Stimulated activated CD4-positive, alpha-beta T cell treated with anti-CD3 and anti-CD28 coated beads, TNF-alpha, amount 100 ng/mL, for 48 hours (primary cell): ENCODE data around the gene CHN2.

Source experiments
- DNase-seq, 3 donors: peaks; one replicate each; pipeline ENCODE4 v3.0.0-alpha.2; 2020; ENCODE audit warnings: low read depth in 3 of 3

The CHN2 gene

DNA sequence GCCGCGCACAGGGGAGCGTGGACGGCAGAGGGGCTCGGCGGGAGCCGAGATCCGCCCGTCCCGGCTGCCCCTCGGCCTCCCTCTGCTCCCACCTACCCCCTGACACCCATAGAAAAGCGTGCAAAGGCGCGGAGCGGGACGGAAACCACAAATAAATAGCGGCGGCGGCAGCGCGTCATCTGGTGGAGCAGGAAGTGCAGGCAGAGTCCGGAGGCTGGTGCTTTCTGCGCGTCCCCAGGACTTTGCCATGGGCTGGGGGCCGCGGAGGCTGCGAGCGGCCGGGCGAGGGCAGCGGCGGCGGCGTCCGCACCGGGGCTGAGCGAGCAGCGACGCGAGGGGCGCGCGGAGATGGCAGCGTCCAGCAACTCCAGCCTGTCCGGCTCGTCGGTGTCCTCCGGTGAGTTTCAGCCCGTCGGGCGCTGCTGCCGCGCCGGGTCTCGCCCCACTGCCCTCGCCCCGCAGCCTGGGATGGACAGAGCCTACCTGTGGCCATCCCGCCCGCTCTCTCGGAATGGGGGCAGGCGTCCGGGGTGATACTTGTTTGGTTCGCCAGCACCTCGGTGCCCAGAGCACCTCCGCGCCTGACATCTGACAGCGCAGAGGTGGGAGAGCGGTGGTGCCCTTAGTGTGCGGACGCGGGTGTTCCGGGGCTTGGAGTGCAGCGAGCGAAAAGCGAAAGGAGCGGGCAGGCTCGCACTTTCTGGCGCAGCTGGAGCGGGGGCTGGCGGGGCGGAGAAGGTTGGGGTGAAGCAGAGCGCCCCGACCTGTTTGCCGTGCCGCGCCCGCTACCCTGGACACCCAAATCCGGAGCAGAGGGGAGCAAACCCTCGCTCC, at the start of gene CHN2:
Gene CHN2, plus strand, starts transcription at position 182 of the 834 bp plus-strand sequence.
- no peak for DNase-seq

DNA sequence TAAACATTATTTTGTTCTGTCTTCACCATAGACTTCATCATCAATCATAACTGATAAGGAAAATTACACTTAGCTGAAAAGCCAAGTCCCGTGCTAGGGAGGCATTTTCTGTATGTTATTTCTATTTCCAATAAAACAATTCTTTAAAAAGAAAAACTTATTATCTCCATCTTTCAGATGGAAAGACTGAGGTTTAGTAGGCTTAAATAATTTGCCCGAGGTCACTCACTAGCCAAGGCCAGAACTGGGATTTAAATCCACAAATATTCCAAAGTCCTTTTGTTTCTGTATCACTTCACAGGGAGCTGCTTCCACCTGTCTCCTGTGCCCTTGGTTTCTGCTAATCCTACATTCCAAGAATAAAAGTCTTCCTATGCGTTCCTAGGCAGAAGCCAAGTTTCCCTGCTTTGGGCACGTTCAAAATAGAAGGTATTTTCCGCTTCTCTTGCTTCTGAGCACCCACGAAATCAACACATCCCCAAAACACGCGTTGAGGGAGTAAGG, 49.0 kb upstream of the CHN2 start:
- DNase-seq = no peak

DNA sequence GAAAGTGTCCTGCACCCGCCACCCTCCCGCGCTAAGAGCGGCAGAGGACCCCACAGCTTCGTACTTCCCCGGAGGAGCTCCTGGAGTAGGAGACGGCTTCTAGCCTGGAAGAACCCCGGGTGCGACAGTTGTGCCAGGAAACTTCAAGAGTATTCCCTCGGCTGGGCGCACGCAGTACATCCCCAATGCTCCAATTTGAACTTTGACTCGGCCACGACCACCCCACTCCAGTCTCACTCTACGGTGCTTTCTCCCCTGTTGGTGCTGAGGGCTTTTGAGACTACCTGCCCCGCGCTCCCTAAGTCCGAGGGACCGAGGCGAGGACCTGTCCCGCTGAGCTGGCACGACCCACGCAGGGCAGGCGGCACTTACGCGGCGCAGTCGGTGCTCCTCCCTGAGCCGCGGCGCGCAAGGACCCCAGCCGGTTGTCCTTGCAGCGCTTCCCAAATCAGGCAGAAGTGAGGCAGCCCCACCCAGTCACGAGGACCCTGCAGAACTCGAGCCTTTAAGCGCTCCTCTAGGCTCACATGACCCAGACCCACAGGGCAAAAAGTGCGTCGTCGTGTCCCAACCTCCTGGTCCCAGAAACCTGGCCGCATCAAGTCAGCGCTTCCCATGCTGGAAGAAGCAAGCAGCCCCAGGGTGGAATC, 48.4 kb upstream of the CHN2 start, which contains the start of gene CPVL:
Gene CPVL, minus strand, starts transcription at position 481 of the 650 bp plus-strand sequence. CDS start 25,476 bp downstream, outside the sequence.
- DNase-seq = no peak

- no peak for DNase-seq
Measured at GRCh38 chr7:29146888-29147609, 47.5 kb upstream of the CHN2 start.

DNA sequence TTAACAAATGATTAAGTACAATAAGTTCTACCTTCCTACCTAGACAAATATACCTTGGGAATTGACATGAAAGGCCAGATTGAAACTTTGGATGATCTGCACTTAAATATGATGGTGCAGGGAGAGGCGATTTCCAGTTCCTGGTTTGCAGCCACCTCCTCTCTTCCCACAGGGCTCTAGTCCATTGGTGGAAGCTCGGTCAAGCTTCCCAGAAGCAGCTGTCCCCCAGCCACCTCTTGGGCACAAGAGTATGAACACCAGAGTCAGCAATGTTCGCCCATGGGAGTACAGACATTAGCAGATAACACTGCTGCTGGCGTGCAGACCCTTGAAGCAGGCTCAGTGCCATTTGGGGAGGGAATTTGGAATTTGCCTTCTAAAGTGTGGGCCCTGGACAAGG, 46.8 kb upstream of the CHN2 start:
- DNase-seq = no peak

- no peak for DNase-seq
Measured at GRCh38 chr7:29149036-29149435, 45.5 kb upstream of the CHN2 start.

DNA sequence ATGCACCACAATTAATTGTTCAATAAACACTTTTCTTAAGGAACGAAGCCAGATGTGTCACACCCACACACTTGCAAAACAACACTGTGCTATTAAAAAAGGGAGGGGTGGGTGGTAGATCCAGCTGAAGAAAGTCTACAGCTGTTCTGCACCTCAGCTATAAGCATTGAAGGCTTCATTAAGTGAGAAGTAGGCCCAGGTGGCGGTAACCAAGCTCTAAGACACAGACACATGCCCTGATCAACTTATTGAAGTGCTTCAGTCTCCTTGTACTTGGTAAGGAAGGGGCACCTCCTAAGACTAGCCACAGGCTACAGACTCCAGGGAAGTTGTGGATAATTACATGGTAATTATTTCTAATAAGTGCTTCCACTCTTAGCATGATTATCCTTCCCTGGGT, 43.7 kb upstream of the CHN2 start:
- no peak for DNase-seq

DNA sequence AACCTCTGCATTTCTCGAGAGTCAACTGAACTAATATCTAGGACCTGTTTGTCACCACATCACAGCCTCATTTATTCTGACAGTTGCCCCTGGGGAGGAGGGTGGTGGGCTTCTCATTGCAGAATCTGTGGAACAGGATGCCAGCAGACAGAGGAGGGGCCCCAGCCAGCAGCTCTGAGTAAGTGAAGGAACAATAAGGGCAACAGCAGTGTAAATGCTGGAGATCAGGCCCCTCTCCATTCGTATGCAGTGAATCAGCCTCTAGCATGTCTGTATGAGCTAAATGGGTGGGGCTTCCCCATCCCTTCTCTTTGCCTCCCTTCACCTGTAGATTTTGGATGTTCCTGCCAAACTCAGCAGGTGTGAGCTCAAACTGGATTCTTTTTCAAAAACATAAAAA, 40.5 kb upstream of the CHN2 start:
- DNase-seq = no peak

GRCh38 chr7:29156907-29157452, 37.6 kb upstream of the CHN2 start:
- no peak for DNase-seq

- no peak for DNase-seq
Measured at GRCh38 chr7:29158795-29159423, 35.7 kb upstream of the CHN2 start.

DNA sequence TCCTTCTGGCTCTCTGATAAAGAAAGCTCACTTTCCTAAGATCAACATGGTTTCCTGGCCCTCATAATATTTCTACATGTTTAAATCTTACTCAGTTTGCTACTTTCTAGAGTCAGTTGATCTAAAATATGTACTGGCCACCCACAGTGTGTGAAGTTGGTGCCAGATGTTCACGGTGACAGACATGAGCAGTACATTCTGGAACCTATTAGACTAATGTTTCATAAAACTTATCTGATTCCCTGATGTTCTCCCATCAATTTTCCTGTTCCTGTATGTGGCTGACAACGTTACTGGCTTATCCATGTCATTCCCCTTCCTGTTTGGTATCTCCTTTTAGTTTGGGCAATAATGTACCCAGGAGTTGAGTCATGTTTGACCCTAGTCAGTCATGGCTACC, 34.5 kb upstream of the CHN2 start:
- DNase-seq = no peak

DNA sequence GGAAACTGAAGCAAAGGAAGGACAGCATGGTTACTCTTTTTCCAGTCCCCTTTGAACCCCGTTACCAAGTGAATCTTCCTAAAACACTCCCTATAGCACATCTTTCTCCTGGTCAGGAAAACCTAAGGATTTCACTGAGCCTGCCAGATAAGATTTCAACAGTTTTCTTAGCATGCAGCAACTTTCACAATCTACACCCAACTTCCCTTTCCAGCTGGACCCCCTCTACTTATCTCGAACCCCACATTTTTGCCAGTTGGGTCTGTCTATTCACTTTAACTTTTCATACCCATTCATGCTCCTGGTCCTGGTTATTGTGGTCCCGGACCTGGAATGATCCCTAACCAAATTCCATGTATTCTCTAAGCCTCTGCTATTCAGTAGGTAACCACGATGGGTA, 33.3 kb upstream of the CHN2 start:
- DNase-seq = no peak

GRCh38 chr7:29162577-29162976, 32.0 kb upstream of the CHN2 start:
- no peak for DNase-seq

DNA sequence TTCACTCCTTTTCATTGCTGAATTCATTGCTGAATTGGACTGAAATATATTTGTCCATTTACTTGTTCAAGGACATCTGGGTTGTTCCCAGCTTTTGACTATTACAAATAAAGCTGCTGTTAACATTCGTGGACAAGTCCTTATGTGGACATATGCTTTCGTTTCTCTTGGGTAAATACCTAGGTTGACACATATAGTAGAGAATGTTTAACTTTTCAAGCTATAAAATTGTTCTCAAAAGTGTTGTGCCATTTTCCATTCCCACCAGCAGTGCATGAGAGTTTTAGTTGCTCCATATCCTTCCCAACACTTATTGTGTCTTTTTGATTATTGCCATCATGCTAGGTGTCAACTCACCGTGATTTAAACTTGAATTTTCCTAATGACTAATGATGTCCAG, 30.7 kb upstream of the CHN2 start:
- no peak for DNase-seq

- DNase-seq = no peak
Measured at GRCh38 chr7:29167721-29168120, 26.9 kb upstream of the CHN2 start.

- DNase-seq = no peak
Measured at GRCh38 chr7:29170781-29171180, 23.8 kb upstream of the CHN2 start.

DNA sequence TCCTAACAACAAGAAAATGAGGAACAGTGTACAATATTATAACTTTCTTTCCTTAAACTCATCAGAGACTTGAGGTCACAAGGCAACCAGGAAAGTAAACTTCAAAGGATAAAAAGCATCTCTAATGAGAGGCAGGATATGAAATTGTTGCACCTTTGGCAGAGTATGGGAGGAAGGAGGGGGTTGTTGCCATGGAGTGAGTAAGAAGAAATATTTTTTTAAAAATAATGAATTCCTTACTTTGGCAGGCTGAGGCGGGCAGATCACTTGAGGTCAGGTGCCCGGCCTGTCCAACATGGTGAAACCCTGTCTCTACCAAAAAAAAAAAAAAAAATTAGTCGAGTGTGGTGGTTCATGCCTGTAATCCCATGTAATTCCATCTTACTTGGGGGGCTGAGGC, 21.1 kb upstream of the CHN2 start:
- no peak for DNase-seq

- no peak for DNase-seq
Measured at GRCh38 chr7:29177963-29178600, 16.5 kb upstream of the CHN2 start.

DNA sequence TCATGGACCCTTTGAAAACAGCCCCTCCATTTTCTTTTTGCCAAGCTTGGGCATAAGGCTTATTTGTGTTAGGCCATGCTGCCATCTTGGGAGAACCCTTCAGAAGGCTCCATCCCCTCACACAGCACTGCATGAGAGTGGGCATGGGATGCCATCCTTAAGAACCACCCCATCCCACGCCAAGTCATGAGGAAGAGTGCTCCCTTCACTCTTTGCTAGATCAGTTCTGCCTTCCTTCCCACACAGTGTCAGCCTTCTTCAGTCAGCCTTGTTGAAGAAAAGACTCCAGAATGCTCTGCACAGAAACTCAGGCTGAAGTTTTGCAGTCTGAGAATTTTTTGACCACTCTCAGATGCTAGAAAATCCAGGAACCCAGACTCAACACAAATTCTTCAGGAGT, 15.5 kb upstream of the CHN2 start:
- no peak for DNase-seq

DNA sequence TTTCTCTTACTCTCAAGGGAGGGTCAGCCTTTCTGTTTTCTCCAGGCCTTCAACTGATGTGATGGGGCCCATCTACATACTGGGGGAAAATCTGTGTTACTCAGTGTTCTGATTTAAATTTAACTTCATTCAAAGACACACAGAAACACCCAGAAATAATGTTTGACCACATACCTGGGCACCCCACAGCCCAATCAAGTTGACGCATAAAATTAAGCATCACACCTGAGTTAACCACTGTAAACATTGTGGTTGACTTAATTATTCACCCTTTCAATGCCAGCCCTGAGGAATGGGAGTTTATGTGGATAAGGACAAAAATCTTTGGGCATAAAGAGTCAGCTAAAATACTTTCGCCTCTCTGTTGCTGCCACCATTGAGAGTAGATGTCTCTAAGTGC, 10.0 kb upstream of the CHN2 start:
- no peak for DNase-seq

DNA sequence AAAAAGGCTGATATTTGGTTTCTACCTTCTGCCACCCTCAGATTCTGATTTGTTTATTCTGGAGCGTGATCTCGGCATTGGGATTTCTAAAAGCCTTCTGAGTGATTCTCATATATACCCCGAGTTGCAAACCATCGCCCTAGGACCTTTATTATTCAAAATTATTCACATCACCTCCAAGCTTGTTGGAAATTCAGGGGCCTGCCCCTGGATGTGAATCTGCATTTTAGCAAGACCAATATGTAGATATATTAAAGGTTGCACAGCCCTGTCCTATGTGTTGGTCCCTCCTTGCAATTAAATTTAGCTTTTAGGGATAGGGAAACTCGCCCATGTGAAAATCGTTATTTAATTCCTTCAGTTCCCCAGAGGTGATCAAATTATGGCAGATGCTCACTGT, 9.0 kb upstream of the CHN2 start:
- no peak for DNase-seq
